Lower leg skin (tissue), 3 donors: ENCODE data around the gene RAP1GAP2.

Experiments used
- POLR2A ChIP-seq, 2 donors: fragments of 450-650 bp; IDR thresholded peaks; one replicate each; pipeline ENCODE4 v1.6.1; 2016 to 2017; ENCODE audit warnings: antibody characterized with exemption in 2 of 2, mild to moderate bottlenecking in 1 of 2, moderate library complexity in 1 of 2
- TF ChIP-seq, protein P1 (sequence below), 3 donors: fragments of 450-650 bp; IDR thresholded peaks; one replicate each; pipeline ENCODE4 v1.5.1; 2016; ENCODE audit warnings: antibody characterized with exemption in 3 of 3, mild to moderate bottlenecking in 3 of 3, moderate library complexity in 2 of 3

GRCh38 chr17:2862197-2862596 is 66.0 kb downstream of the RAP1GAP2 start:
- TF ChIP-seq, protein P1, sequence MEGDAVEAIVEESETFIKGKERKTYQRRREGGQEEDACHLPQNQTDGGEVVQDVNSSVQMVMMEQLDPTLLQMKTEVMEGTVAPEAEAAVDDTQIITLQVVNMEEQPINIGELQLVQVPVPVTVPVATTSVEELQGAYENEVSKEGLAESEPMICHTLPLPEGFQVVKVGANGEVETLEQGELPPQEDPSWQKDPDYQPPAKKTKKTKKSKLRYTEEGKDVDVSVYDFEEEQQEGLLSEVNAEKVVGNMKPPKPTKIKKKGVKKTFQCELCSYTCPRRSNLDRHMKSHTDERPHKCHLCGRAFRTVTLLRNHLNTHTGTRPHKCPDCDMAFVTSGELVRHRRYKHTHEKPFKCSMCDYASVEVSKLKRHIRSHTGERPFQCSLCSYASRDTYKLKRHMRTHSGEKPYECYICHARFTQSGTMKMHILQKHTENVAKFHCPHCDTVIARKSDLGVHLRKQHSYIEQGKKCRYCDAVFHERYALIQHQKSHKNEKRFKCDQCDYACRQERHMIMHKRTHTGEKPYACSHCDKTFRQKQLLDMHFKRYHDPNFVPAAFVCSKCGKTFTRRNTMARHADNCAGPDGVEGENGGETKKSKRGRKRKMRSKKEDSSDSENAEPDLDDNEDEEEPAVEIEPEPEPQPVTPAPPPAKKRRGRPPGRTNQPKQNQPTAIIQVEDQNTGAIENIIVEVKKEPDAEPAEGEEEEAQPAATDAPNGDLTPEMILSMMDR (IDR thresholded peaks at IDR 0.05) = no peak
- TF ChIP-seq POLR2A (IDR thresholded peaks at IDR 0.05) = no peak
